SH-SY5Y (cell line): ENCODE results near the gene ETV6.

Experiments
- GATA2 ChIP-seq: IDR thresholded peaks from 2 replicates; pipeline ENCODE4 v1.6.1; 2011; ENCODE audit warnings: mild to moderate bottlenecking, low read depth, low read length
- GATA3 ChIP-seq: IDR thresholded peaks from 2 replicates; pipeline ENCODE4 v1.6.1; 2011; ENCODE audit warnings: low read depth, mild to moderate bottlenecking, low read length, moderate library complexity

DNA sequence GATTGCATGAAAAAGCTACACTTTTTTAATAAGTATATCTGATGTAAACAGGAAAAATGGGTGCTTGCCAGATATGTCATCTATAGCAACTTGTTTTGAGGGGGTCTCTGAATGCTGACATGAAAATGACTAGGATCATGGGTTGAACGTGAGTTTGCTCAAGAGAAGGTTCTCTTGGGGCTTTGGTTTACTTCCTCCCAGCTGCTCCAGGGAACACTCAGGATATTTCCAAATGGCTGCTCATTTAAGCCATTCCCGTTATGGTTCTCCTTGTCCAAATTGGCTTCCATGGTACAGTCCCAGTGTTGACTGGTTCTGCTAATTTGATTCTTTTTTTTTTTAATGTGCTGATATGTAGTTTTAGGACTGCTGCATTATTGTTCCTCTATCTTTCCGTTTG, 118.3 kb downstream of the ETV6 start:
- TF ChIP-seq GATA2 (no peak), GATA3 (no peak)
